ENCODE results near the gene SMARCB1. TPM values are rescaled to one million over a fixed set of nuclear protein-coding genes. Genes with fewer than 3 reads are reported as not detected.
A peak's percentile ranks its signal among the peaks of the same experiment; 100 is the strongest.

Gene SMARCB1
- total RNA-seq, 4 donors from 2014 or later = 54.2 to 73.9 (median 61.3) TPM

GRCh38 chr22:23833911-23834317, 47.1 kb downstream of the SMARCB1 start:
- Histone ChIP-seq H3K4me3 (no peak overlapping the region), H3K9me3 (no peaks in the 10 kb centered on the region), H3K36me3 (peaks cover 56% of the 10 kb centered on the region), H3K27ac (no peak overlapping the region), H3K27me3 (no peaks in the 10 kb centered on the region), H3K4me1 (peaks cover 23% of the 10 kb centered on the region)
- TF ChIP-seq CTCF (IDR thresholded peaks at IDR 0.05) (no peak), POLR2A (IDR thresholded peaks at IDR 0.05) (no peak), EP300 (IDR thresholded peaks at IDR 0.05) (no peak), POLR2AphosphoS5 (IDR thresholded peaks at IDR 0.05) (no peak)
- 86% methylated on average over 10 of the region's 13 CpGs for WGBS
- DNase-seq (ENCODE audit: low spot score in 2 of 2) = peak; percentile 54 to 72

GRCh38 chr22:23834406-23834792, 47.6 kb downstream of the SMARCB1 start:
- peaks cover 51% of the 10 kb centered on the region for H3K36me3 ChIP-seq
- H3K27ac ChIP-seq = no peak overlapping the region
- H3K27me3 ChIP-seq = no peaks in the 10 kb centered on the region
- peaks cover 24% of the 10 kb centered on the region for H3K4me1 ChIP-seq
- no peaks in the 10 kb centered on the region for H3K9me3 ChIP-seq
- TF ChIP-seq EP300 (IDR thresholded peaks at IDR 0.05) = no peak
- peak; percentile 40 to 76 for DNase-seq (ENCODE audit: low spot score in 2 of 2)
- H3K4me3 ChIP-seq = no peak overlapping the region
- 100% methylated on average over 3 of the region's 3 CpGs for WGBS

GRCh38 chr22:23834793-23835483, 48.2 kb downstream of the SMARCB1 start:
- Histone ChIP-seq H3K4me3 (no peak overlapping the region), H3K27me3 (no peaks in the 10 kb centered on the region), H3K4me1 (peaks cover 29% of the 10 kb centered on the region), H3K36me3 (peaks cover 46% of the 10 kb centered on the region), H3K27ac (no peak overlapping the region), H3K9me3 (no peaks in the 10 kb centered on the region)
- peak; percentile 56 to 72 for DNase-seq (ENCODE audit: low spot score in 2 of 2)
- TF ChIP-seq POLR2A (IDR thresholded peaks at IDR 0.05) = no peak
- TF ChIP-seq EP300 (IDR thresholded peaks at IDR 0.05) = no peak
- 34% methylated on average over 2 of the region's 10 CpGs for WGBS

- WGBS = 58% methylated on average over 10 of the region's 11 CpGs
- Histone ChIP-seq H3K36me3 (peaks cover 43% of the 10 kb centered on the region), H3K9me3 (no peaks in the 10 kb centered on the region), H3K4me3 (no peak overlapping the region), H3K27ac (no peak overlapping the region), H3K27me3 (no peaks in the 10 kb centered on the region), H3K4me1 (peaks cover 29% of the 10 kb centered on the region)
- TF ChIP-seq CTCF (IDR thresholded peaks at IDR 0.05) = no peak
- TF ChIP-seq POLR2AphosphoS5 (IDR thresholded peaks at IDR 0.05) = no peak
- TF ChIP-seq EP300 (IDR thresholded peaks at IDR 0.05) = no peak
- no peak for TF ChIP-seq POLR2A (IDR thresholded peaks at IDR 0.05)
- peak; percentile 32 to 69 for DNase-seq (ENCODE audit: low spot score in 2 of 2)
Measured at GRCh38 chr22:23835484-23836144, 48.8 kb downstream of the SMARCB1 start.

GRCh38 chr22:23836281-23836680, 49.5 kb downstream of the SMARCB1 start:
- H3K4me3 ChIP-seq = no peak overlapping the region
- no peaks in the 10 kb centered on the region for H3K27me3 ChIP-seq
- peak in 1 of 2 donors; percentile 36 for DNase-seq (ENCODE audit: low spot score in 2 of 2)
- H3K9me3 ChIP-seq = no peaks in the 10 kb centered on the region
- peaks cover 38% of the 10 kb centered on the region for H3K36me3 ChIP-seq
- no peak overlapping the region for H3K27ac ChIP-seq
- TF ChIP-seq POLR2AphosphoS5 (IDR thresholded peaks at IDR 0.05) (no peak), CTCF (IDR thresholded peaks at IDR 0.05) (no peak), POLR2A (IDR thresholded peaks at IDR 0.05) (no peak), EP300 (IDR thresholded peaks at IDR 0.05) (no peak)
- 66% methylated on average over 3 of the region's 5 CpGs for WGBS
- peaks cover 29% of the 10 kb centered on the region for H3K4me1 ChIP-seq

- Histone ChIP-seq H3K36me3 (peaks cover 32% of the 10 kb centered on the region), H3K4me3 (no peak overlapping the region), H3K27me3 (no peaks in the 10 kb centered on the region), H3K27ac (no peak overlapping the region), H3K9me3 (no peaks in the 10 kb centered on the region), H3K4me1 (peaks cover 29% of the 10 kb centered on the region)
- WGBS = 83% methylated on average over 6 of the region's 12 CpGs
- DNase-seq (ENCODE audit: low spot score in 2 of 2) = no peak
- no peak for TF ChIP-seq EP300 (IDR thresholded peaks at IDR 0.05)
- TF ChIP-seq POLR2A (IDR thresholded peaks at IDR 0.05) = no peak
- TF ChIP-seq CTCF (IDR thresholded peaks at IDR 0.05) = no peak
- no peak for TF ChIP-seq POLR2AphosphoS5 (IDR thresholded peaks at IDR 0.05)
Measured at GRCh38 chr22:23836692-23837495, 50.1 kb downstream of the SMARCB1 start.
